ENCODE measurements around the gene KRTAP4-9.
"Not testable (repeated sequence)": the region's sequence is repeated elsewhere in the genome, so short reads cannot be mapped to it uniquely, and the experiment has no call there.

Gene KRTAP4-9

DNA sequence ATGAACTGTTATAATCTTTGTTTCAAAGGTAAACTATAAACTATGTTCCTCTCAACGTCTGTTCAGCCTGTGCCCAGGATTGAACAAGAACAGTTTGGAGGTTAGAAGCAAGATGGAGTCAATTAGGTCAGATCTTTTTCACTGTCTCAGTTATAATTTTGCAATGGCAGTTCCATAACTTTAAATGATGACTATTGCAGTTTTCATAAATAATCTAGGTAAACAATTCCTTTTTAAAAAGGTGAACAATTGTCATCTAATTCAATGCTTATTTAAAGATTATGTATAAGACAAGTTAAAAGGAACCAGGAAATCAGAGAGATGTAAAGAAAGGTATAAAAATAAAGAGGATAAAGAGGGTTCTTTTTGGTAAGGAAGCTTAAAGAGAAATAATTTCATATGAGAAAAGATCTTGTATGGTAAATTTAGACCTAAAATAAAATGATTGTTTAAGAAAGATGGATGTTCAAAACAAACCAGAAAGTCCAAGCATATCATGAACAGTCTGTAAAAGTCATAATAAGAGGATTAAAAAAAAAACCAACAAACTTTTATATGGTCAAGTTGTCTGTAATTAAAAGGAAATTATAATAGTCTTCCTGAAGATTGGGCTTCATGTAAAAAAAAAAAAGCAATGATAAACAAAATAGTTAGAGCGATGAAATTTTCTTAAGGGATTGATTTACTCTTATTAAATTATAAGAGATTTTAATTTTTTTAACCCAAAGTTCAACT, 6.1 kb downstream of the KRTAP4-9 start:
- TF ChIP-seq, protein P1, sequence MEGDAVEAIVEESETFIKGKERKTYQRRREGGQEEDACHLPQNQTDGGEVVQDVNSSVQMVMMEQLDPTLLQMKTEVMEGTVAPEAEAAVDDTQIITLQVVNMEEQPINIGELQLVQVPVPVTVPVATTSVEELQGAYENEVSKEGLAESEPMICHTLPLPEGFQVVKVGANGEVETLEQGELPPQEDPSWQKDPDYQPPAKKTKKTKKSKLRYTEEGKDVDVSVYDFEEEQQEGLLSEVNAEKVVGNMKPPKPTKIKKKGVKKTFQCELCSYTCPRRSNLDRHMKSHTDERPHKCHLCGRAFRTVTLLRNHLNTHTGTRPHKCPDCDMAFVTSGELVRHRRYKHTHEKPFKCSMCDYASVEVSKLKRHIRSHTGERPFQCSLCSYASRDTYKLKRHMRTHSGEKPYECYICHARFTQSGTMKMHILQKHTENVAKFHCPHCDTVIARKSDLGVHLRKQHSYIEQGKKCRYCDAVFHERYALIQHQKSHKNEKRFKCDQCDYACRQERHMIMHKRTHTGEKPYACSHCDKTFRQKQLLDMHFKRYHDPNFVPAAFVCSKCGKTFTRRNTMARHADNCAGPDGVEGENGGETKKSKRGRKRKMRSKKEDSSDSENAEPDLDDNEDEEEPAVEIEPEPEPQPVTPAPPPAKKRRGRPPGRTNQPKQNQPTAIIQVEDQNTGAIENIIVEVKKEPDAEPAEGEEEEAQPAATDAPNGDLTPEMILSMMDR (conservative IDR thresholded peaks at IDR 0.05), result no peak
- no peak overlapping the region for H3K27ac ChIP-seq

DNA sequence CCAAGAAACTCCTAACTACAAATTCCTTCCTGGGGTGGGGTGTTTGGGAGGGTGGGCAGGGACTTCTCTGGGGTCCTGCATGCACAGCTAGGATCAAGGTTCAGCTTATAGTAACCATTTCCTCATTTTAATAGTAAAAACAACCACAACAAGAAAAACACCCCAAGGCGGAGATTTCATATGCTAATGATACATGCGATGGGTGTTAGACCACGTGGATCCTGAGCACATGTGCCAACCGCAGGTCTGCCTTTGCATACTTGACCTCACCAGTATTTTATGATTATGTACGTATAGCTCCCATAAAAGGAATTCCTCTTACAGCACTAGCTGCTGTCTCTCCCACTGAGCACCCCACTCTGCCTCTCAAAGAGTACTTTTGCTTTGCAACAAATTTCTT, 11.1 kb downstream of the KRTAP4-9 start:
- no peak overlapping the region for H3K27ac ChIP-seq
- TF ChIP-seq, protein P1 (conservative IDR thresholded peaks at IDR 0.05), result no peak

DNA sequence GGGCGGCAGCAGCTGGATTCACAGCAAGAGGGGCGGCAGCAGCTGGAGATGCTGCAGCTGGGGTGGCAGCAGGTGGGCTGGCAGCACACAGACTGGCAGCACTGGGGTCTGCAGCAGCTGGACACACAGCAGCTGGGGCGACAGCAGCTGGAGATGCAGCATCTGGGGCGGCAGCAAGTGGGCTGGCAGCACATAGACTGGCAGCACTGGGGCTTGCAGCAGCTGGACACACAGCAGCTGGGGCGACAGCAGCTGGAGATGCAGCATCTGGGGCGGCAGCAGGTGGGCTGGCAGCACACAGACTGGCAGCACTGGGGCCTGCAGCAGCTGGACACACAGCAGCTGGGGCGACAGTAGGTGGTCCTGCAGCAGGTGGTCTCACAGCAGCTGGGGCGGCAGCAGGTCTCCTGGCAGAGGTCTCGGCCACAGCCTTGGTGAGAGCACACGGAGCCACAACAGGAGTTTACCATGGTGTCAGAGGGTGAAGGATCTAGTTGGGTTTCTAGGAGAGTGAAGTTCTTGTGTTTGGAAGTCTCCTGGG, 12.7 kb downstream of the KRTAP4-9 start, which contains the start of gene KRTAP4-11:
TSS of gene KRTAP4-11 (minus strand) at position 528 of the 541 bp plus-strand sequence. CDS start at position 470, 58 bp downstream.
- H3K27ac ChIP-seq, result not testable (repeated sequence)

DNA sequence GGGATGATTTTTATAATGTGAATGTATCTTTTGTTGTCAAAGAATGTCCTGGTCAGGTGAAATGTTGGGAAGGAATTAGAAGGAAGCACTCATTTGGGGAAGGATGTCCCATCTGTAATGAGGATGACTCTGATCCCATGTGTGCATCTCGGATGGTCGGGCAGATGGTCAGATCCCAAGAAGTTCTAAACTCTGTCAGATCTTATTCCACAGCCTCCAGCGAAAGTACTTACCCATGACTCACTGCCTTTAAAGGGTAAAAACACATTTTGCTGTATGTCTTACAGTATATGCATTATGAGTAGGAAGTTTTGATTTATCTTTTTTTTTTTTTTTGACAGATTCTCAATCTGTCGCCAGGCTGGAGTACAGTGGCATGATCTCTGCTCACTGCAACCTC, 13.5 kb downstream of the KRTAP4-9 start:
- TF ChIP-seq, protein P1 (conservative IDR thresholded peaks at IDR 0.05), result no peak
- H3K27ac ChIP-seq, result no peak overlapping the region

DNA sequence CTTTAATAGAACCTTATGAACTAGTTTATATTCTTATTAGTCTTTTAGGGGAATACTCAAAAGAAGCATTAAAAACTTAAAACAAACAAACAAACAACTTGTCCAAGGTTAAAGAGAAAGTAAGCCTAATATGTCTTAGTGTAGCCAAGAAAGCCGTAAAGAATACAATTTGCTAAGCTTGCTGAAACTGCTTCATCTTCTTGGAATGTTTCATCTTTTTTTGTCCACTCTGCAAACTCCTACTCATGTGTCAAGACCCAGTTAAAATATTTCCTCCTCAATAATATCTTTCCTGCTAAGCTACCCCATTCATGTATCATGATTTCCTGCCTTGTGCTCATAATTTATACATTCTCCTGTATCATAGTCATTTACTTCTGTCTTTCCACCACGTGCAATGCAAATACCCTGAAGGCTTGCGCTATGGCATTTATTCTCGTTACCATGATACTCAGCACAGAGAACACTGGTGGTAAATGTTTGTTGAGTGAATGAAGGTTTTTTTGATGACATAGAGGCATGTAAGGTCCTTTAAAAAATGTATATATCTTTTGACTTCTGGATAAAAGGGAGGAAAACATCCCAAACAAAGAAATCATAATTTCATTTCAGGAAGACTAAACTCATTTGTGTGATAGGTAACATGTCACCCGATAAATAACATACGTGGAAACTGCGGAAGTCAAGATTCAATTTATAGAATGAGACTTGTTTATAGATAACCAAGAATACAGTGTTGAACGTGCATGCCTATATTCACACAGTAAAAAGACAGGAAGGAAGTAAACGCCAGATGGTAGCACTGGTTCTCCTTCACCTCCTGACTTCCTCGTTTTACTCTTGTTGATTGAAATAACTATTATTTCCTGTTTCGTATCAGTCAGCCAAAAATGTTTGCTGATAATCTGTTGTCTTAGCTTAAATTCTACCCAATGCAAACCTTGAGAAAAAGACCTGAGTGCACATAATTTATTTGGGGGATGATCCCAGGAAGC, 14.8 kb downstream of the KRTAP4-9 start:
- not testable (repeated sequence) for H3K27ac ChIP-seq

DNA sequence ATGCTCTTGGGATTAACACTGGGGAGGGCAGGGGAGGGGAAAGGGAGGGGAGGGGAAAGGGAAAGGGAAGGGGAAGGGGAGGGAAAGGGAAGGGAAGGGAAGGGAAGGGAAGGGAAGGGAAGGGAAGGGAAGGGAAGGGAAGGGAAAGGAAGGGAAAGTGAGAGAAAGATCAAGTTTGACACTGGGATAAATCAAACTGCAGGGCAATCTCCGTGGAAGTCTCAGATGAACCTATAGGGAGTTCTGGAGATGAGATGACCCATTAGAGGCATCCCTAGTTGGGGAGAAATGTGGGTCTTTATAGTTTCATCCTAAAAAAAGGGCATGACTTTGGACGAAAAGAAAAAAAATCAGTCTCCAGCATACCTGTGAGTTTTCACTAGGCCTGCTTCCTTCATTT, 16.6 kb downstream of the KRTAP4-9 start:
- no peak overlapping the region for H3K27ac ChIP-seq
- TF ChIP-seq, protein P1 (conservative IDR thresholded peaks at IDR 0.05), result no peak

DNA sequence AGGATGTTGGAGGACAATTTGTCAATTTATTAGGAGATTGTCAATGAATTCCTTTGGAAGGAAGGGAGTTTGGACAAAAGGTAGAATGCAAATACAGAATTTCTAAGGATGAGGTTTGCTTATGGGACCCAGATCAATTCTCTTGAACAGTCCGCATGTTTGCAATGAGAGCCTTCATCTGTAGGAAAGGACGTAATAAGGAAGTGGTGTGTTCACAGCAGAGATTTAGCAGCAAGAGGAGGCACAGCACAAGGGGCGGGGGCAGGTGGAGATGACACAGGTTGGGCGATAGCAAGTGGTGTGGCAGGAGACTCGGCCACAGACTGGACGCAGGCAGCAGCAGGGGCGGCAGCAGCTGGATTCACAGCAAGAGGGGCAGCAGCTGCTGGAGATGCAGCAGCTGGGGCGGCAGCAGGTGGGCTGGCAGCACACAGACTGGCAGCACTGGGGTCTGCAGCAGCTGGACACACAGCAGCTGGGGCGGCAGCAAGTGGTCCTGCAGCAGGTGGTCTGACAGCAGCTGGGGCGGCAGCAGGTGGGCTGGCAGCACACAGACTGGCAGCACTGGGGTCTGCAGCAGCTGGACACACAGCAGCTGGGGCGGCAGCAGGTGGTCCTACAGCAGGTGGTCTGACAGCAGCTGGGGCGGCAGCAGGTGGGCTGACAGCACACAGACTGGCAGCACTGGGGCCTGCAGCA, 18.3 kb downstream of the KRTAP4-9 start:
- not testable (repeated sequence) for H3K27ac ChIP-seq

DNA sequence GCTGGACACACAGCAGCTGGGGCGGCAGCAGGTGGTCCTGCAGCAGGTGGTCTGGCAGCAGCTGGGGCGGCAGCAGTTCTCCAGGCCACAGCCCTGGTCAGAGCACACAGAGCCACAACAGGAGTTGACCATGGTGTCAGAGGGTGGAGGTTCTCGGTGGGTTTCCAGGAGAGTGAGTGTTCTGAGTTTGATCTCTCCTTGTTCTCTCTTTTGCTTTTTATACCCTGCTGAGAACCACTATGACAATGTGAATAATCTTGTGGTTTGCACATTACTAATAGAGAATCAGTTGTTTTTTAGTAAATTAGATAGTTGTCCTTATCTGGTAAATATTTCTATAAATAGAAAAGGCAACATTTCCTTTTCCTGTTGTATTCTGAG, 18.8 kb downstream of the KRTAP4-9 start, which contains the start of gene KRTAP4-12:
TSS of gene KRTAP4-12 (minus strand) at position 192 of the 381 bp plus-strand sequence. CDS start at position 132, 60 bp downstream.
- not testable (repeated sequence) for H3K27ac ChIP-seq

DNA sequence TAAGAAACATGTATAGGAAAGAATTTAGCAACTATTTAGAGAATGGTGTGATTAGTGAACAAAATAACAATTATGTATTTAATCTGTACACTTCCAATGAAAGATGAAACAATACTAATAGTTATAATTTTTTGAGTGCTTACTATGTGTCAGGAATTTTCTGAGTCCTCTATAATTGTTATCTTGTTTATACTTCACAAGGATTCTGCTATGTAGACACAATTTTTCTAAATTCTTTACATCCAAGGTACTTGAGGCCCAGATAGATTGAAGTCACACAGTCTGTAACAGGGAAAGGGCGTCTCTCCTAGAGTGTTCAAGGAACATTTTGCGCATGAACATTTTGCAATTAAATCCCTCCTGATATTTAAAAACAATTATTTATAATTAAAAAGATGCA, 19.9 kb downstream of the KRTAP4-9 start:
- TF ChIP-seq, protein P1 (conservative IDR thresholded peaks at IDR 0.05), result no peak
- H3K27ac ChIP-seq, result no peak overlapping the region

Data from VCaP (cell line).